HCEC 1CT (cell line): ENCODE results near the gene CACNB1.
"Not testable (repeated sequence)": the region's sequence is repeated elsewhere in the genome, so short reads cannot be mapped to it uniquely, and the experiment has no call there.

Experiments used
- DNase-seq: peaks from one replicate; pipeline ENCODE4 v3.0.0-alpha.2; 2017

The CACNB1 gene

GRCh38 chr17:39150104-39150634 is 47.3 kb downstream of the CACNB1 start:
- no peak for DNase-seq

GRCh38 chr17:39147221-39148185 is 50.0 kb downstream of the CACNB1 start:
- DNase-seq = no peak

- no peak for DNase-seq
Measured at GRCh38 chr17:39146273-39146672, 51.2 kb downstream of the CACNB1 start.

- no peak for DNase-seq
Measured at GRCh38 chr17:39145143-39145542, 52.3 kb downstream of the CACNB1 start.

- peak; percentile 82 for DNase-seq
Measured at GRCh38 chr17:39144416-39144840, 53.0 kb downstream of the CACNB1 start.

- DNase-seq = no peak
Measured at GRCh38 chr17:39143552-39144093, 53.8 kb downstream of the CACNB1 start.

GRCh38 chr17:39141915-39142664 is 55.4 kb downstream of the CACNB1 start:
- DNase-seq = no peak

- no peak for DNase-seq
Measured at GRCh38 chr17:39141294-39141693, 56.2 kb downstream of the CACNB1 start.

GRCh38 chr17:39139561-39139960 is 57.9 kb downstream of the CACNB1 start:
- DNase-seq = no peak

GRCh38 chr17:39139161-39139511 is 58.3 kb downstream of the CACNB1 start:
- DNase-seq = peak; percentile 95

- DNase-seq = no peak
Measured at GRCh38 chr17:39138431-39139160, 58.9 kb downstream of the CACNB1 start.

- peak; percentile 75 for DNase-seq
Measured at GRCh38 chr17:39134878-39135277, 62.6 kb downstream of the CACNB1 start.

GRCh38 chr17:39132192-39132610 is 65.3 kb downstream of the CACNB1 start:
- peak; percentile 82 for DNase-seq

- no peak for DNase-seq
Measured at GRCh38 chr17:39131616-39132015, 65.9 kb downstream of the CACNB1 start.

- no peak for DNase-seq
Measured at GRCh38 chr17:39130205-39130604, 67.3 kb downstream of the CACNB1 start.

GRCh38 chr17:39129544-39129943 is 67.9 kb downstream of the CACNB1 start:
- not testable (repeated sequence) for DNase-seq

GRCh38 chr17:39126436-39126835 is 71.0 kb downstream of the CACNB1 start:
- DNase-seq = no peak

- no peak for DNase-seq
Measured at GRCh38 chr17:39125143-39125875, 72.2 kb downstream of the CACNB1 start.

- DNase-seq = no peak
Measured at GRCh38 chr17:39123627-39124026, 73.8 kb downstream of the CACNB1 start.
